22Rv1 (cell line): ENCODE results near the gene RASGEF1C.

Experiments used
- ZFX ChIP-seq: fragments of 450-650 bp; IDR thresholded peaks from 2 replicates; pipeline ENCODE4 v1.6.1; 2017; ENCODE audit warnings: antibody characterized with exemption, borderline replicate concordance
- TF ChIP-seq, protein P1 (sequence below): fragments of 450-650 bp; IDR thresholded peaks from 2 replicates; pipeline ENCODE4 v1.5.1; 2017; ENCODE audit warnings: mild to moderate bottlenecking

DNA sequence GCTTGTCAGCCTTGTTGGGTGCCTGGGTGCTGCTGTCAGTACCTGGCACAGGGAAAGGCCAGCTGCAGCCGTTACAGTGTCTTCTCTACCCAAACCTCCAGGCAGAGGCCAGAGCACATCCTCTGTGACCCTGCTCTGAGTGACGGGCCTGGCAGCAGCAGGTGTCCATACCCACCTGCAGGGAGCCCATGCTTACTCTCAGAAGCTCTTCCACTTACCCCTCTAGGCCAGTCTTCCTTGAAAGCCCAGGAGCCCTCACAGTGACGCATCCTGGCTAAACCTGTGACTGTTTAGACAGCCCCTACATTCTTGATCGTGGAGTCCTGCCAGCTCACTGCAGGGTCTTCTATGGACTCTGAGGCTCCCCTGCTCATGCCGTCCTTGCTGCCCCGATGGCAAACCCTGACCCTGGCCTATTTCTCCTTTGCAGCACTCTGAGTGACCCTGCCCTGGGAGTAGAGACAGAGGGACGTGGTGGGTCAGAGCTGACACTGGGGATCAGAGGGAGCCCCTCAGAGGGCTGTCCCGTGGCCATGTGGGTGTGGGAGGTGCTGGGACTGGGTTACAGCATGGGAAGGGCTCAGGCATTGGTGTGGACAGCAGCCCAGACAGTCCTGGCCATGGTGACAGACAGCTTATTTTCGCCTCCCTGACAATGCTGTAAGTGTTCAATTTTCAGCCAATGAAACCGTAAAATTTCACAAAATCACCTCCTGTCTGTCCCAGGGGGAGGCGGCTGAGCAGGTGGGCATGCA, 69.9 kb downstream of the RASGEF1C start:
- TF ChIP-seq, protein P1, sequence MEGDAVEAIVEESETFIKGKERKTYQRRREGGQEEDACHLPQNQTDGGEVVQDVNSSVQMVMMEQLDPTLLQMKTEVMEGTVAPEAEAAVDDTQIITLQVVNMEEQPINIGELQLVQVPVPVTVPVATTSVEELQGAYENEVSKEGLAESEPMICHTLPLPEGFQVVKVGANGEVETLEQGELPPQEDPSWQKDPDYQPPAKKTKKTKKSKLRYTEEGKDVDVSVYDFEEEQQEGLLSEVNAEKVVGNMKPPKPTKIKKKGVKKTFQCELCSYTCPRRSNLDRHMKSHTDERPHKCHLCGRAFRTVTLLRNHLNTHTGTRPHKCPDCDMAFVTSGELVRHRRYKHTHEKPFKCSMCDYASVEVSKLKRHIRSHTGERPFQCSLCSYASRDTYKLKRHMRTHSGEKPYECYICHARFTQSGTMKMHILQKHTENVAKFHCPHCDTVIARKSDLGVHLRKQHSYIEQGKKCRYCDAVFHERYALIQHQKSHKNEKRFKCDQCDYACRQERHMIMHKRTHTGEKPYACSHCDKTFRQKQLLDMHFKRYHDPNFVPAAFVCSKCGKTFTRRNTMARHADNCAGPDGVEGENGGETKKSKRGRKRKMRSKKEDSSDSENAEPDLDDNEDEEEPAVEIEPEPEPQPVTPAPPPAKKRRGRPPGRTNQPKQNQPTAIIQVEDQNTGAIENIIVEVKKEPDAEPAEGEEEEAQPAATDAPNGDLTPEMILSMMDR: no peak
- no peak for TF ChIP-seq ZFX
